Uterus (tissue), 2 donors: ENCODE data around the gene USH1G.

Source experiments
- POLR2A ChIP-seq, 2 donors: fragments of 450-650 bp; IDR thresholded peaks; one replicate each; pipeline ENCODE4 v1.6.1; 2016; ENCODE audit warnings: antibody characterized with exemption in 2 of 2, mild to moderate bottlenecking in 1 of 2, moderate library complexity in 1 of 2
- TF ChIP-seq, protein P1 (sequence below), 4 experiments: fragments of 200-600 bp in 2 of 4; fragments of 450-650 bp in 2 of 4; sonication (generic) in 2 of 4; IDR thresholded peaks; one replicate each; pipeline ENCODE4 v1.5.1; 2016 to 2019; ENCODE audit warnings: antibody characterized with exemption in 4 of 4, mild to moderate bottlenecking in 2 of 4, moderate library complexity in 1 of 4

DNA sequence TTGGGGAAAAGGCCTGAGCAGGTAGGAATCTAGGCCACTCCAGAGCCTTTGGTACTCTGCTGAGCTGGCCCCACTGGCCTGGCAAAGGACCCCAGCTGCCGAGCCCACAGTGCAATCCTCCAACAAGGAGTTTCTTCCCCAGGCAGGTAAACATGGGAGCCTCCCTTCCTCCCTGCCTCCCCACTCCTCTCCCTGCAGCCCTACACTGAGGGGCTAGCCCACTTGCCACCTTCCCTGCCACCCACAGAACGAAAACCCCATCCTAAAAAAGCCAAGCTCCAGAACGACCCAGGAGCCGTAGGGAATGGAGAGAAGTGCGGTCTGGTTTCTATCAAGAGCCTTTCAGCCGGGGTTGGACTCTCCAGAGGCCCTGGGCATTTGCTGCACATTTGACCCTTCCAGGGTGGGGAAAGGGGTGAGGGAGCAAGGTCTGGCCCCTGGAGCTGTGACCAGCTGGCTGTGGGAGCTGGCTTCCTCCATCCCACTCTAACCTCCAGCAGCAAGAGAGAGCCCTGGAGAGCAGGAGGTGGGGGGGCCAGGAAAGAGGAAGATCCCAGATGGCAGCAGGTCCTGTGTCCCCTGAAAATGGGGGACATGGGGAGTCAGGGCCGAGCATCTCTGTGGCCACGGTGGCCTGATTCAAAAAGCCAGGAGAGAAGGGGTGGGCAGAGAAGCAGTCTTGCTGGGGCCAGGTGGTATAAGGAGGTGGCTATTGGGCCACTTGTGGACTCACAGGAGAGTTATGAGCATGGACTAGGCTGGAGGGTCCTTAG is 48.2 kb upstream of the USH1G start:
- TF ChIP-seq, protein P1, sequence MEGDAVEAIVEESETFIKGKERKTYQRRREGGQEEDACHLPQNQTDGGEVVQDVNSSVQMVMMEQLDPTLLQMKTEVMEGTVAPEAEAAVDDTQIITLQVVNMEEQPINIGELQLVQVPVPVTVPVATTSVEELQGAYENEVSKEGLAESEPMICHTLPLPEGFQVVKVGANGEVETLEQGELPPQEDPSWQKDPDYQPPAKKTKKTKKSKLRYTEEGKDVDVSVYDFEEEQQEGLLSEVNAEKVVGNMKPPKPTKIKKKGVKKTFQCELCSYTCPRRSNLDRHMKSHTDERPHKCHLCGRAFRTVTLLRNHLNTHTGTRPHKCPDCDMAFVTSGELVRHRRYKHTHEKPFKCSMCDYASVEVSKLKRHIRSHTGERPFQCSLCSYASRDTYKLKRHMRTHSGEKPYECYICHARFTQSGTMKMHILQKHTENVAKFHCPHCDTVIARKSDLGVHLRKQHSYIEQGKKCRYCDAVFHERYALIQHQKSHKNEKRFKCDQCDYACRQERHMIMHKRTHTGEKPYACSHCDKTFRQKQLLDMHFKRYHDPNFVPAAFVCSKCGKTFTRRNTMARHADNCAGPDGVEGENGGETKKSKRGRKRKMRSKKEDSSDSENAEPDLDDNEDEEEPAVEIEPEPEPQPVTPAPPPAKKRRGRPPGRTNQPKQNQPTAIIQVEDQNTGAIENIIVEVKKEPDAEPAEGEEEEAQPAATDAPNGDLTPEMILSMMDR (IDR thresholded peaks at IDR 0.05) = no peak
- no peak for TF ChIP-seq POLR2A (IDR thresholded peaks at IDR 0.05)
